ENCODE measurements around the gene SMIM38.

Gene SMIM38

GRCh38 chr11:69199583-69200315, 44.0 kb downstream of the SMIM38 start:
- in situ Hi-C loops (cut with MboI; ENCODE audit: low sequenced_read_pairs) = no loop called here

- in situ Hi-C loops (cut with MboI; ENCODE audit: low sequenced_read_pairs) = no loop called here
Measured at GRCh38 chr11:69200331-69201065, 44.8 kb downstream of the SMIM38 start.

- in situ Hi-C loops (cut with MboI; ENCODE audit: low sequenced_read_pairs) = no loop called here
Measured at GRCh38 chr11:69201066-69201365, 45.3 kb downstream of the SMIM38 start.

- in situ Hi-C loops (cut with MboI; ENCODE audit: low sequenced_read_pairs) = no loop called here
Measured at GRCh38 chr11:69201764-69202370, 46.1 kb downstream of the SMIM38 start.

- in situ Hi-C loops (cut with MboI; ENCODE audit: low sequenced_read_pairs) = no loop called here
Measured at GRCh38 chr11:69202511-69203221, 46.9 kb downstream of the SMIM38 start.

GRCh38 chr11:69203381-69203780, 47.6 kb downstream of the SMIM38 start:
- in situ Hi-C loops (cut with MboI; ENCODE audit: low sequenced_read_pairs) = no loop called here

GRCh38 chr11:69203901-69204245, 48.1 kb downstream of the SMIM38 start:
- in situ Hi-C loops (cut with MboI; ENCODE audit: low sequenced_read_pairs) = no loop called here

GRCh38 chr11:69204246-69204940, 48.7 kb downstream of the SMIM38 start:
- in situ Hi-C loops (cut with MboI; ENCODE audit: low sequenced_read_pairs) = no loop called here

GRCh38 chr11:69204941-69205742, 49.4 kb downstream of the SMIM38 start:
- in situ Hi-C loops (cut with MboI; ENCODE audit: low sequenced_read_pairs) = no loop called here
